GM06990 (cell line): Measurements from ENCODE around the gene GRIA3.
"Not testable (repeated sequence)": the region's sequence is repeated elsewhere in the genome, so short reads cannot be mapped to it uniquely, and the experiment has no call there.

Source experiments
- DNase-seq: peaks from one replicate; pipeline ENCODE4 v3.0.0-alpha.2; 2011; ENCODE audit not compliant: insufficient read length; ENCODE audit errors: extremely low read depth
- H3K27me3 ChIP-seq: replicated peaks from 2 replicates; pipeline ENCODE4 v1.6.0; 2011; ENCODE audit warnings: low read length; ENCODE audit not compliant: control insufficient read depth, insufficient read depth
- H3K36me3 ChIP-seq: 2 replicates; pipeline ENCODE4 v1.5.1; 2011; ENCODE audit warnings: low read length; ENCODE audit not compliant: control insufficient read depth, insufficient read depth
- H3K4me3 ChIP-seq: replicated peaks from 2 replicates; pipeline ENCODE4 v1.5.1; 2011; ENCODE audit warnings: low read depth, mild to moderate bottlenecking, control low read depth, low read length
- CTCF ChIP-seq: IDR thresholded peaks from 2 replicates; pipeline ENCODE4 v1.5.1; 2011; ENCODE audit warnings: low read length, control low read depth, mild to moderate bottlenecking, inconsistent platforms; ENCODE audit not compliant: insufficient read depth, poor library complexity, severe bottlenecking

The GRIA3 gene

GRCh38 chrX:123499787-123500186 lies 315.7 kb downstream of the GRIA3 start:
- Histone ChIP-seq H3K36me3 (no peaks in the 10 kb centered on the region), H3K27me3 (no peaks in the 10 kb centered on the region; the same call in 1 of the 2 replicates), H3K4me3 (no peak overlapping the region)
- no peak for DNase-seq
- no peak for TF ChIP-seq CTCF

GRCh38 chrX:123504047-123504446 lies 320.0 kb downstream of the GRIA3 start:
- Histone ChIP-seq H3K36me3 (no peaks in the 10 kb centered on the region), H3K27me3 (no peaks in the 10 kb centered on the region), H3K4me3 (no peak overlapping the region)
- DNase-seq = no peak
- no peak for TF ChIP-seq CTCF

- DNase-seq = no peak
- Histone ChIP-seq H3K4me3 (no peak overlapping the region), H3K36me3 (no peaks in the 10 kb centered on the region), H3K27me3 (no peaks in the 10 kb centered on the region)
- no peak for TF ChIP-seq CTCF
Observed at GRCh38 chrX:123504630-123505270, 320.7 kb downstream of the GRIA3 start.

- DNase-seq = no peak
- Histone ChIP-seq H3K36me3 (no peaks in the 10 kb centered on the region), H3K27me3 (no peaks in the 10 kb centered on the region), H3K4me3 (no peak overlapping the region)
- TF ChIP-seq CTCF = no peak
Observed at GRCh38 chrX:123513585-123514278, 329.7 kb downstream of the GRIA3 start.

DNA sequence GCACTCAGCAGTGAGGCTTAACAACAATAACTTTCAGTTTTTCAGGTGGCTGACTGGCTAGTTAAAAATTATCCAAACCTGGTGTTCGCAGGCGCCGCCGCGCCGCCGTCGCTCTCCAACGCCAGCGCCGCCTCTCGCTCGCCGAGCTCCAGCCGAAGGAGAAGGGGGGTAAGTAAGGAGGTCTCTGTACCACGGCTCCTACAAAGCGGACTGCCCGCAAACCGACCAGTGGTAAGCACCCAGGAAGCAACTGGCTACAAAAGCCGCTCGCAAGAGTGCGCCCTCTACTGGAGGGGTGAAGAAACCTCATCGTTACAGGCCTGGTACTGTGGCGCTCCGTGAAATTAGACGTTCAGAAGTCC lies 330.2 kb downstream of the GRIA3 start:
- H3K4me3 ChIP-seq, H3K36me3 ChIP-seq, H3K27me3 ChIP-seq, DNase-seq: not testable (repeated sequence)

- no peak overlapping the region for H3K4me3 ChIP-seq
- no peaks in the 10 kb centered on the region for H3K27me3 ChIP-seq
- no peaks in the 10 kb centered on the region for H3K36me3 ChIP-seq
- no peak for TF ChIP-seq CTCF
- no peak for DNase-seq
Observed at GRCh38 chrX:123518791-123519190, 334.7 kb downstream of the GRIA3 start.
